Mesenchymal stem cell (in vitro differentiated cells and primary cell): ENCODE measurements around the gene LUZP1.

Experiments used
- DNase-seq: peaks from one replicate; pipeline ENCODE4 v3.0.0-alpha.2; 2013
- H2AFZ ChIP-seq: one replicate; pipeline ENCODE4 v1.6.1; 2013; ENCODE audit warnings: low read depth, mild to moderate bottlenecking, control low read depth, inconsistent platforms, low read length, moderate library complexity
- H2AK5ac ChIP-seq: 2 replicates; pipeline ENCODE4 v1.6.1; 2013; ENCODE audit warnings: low read length, moderate library complexity, mild to moderate bottlenecking, inconsistent platforms; ENCODE audit not compliant: severe bottlenecking
- H2BK120ac ChIP-seq: one replicate; pipeline ENCODE4 v1.6.1; 2013; ENCODE audit warnings: low read depth, mild to moderate bottlenecking, inconsistent platforms, low read length, moderate library complexity
- H2BK12ac ChIP-seq, 2 experiments: one replicate each; pipeline ENCODE4 v1.6.1; 2013; ENCODE audit warnings: inconsistent platforms in 2 of 2, low read length in 2 of 2, mild to moderate bottlenecking in 2 of 2, moderate library complexity in 2 of 2, control low read depth in 1 of 2
- H2BK15ac ChIP-seq: one replicate; pipeline ENCODE4 v1.6.1; 2013; ENCODE audit warnings: mild to moderate bottlenecking, low read depth, inconsistent platforms; ENCODE audit not compliant: poor library complexity, severe bottlenecking
- H2BK5ac ChIP-seq: 2 replicates; pipeline ENCODE4 v1.6.1; 2013; ENCODE audit warnings: low read depth, mild to moderate bottlenecking, low read length, control low read depth, inconsistent platforms; ENCODE audit not compliant: poor library complexity, severe bottlenecking
- H3K14ac ChIP-seq, 2 experiments: one replicate each; pipeline ENCODE4 v1.6.1; 2013; ENCODE audit warnings: inconsistent platforms in 2 of 2, low read length in 2 of 2, control low read depth in 1 of 2, mild to moderate bottlenecking in 1 of 2, moderate library complexity in 1 of 2
- H3K18ac ChIP-seq, 2 experiments: one replicate each; pipeline ENCODE4 v1.6.1; 2013; ENCODE audit warnings: inconsistent platforms in 2 of 2, low read length in 2 of 2, control low read depth in 1 of 2, low read depth in 1 of 2, mild to moderate bottlenecking in 1 of 2
- H3K23ac ChIP-seq, 2 experiments: one replicate each; pipeline ENCODE4 v1.6.1; 2013; ENCODE audit warnings: inconsistent platforms in 2 of 2, low read length in 2 of 2, mild to moderate bottlenecking in 2 of 2, moderate library complexity in 2 of 2, control low read depth in 1 of 2
- H3K27ac ChIP-seq: 2 replicates; pipeline ENCODE4 v1.5.1; 2013; ENCODE audit warnings: mild to moderate bottlenecking, moderate library complexity, low read length, control low read depth, inconsistent platforms; ENCODE audit not compliant: poor library complexity, severe bottlenecking
- H3K27me3 ChIP-seq, 2 experiments: 2 replicates each; pipeline versions ENCODE4 v1.6.1 to v1.7.0; 2013; ENCODE audit warnings: low read length in 2 of 2, mild to moderate bottlenecking in 2 of 2, moderate library complexity in 2 of 2, control low read depth in 1 of 2, inconsistent platforms in 1 of 2; ENCODE audit not compliant: control insufficient read depth in 1 of 2, insufficient read depth in 1 of 2
- H3K36me3 ChIP-seq, 2 experiments: 2 replicates each; pipeline versions ENCODE4 v1.6.1 to v1.7.0; 2013; ENCODE audit warnings: low read length in 2 of 2, control low read depth in 1 of 2, inconsistent platforms in 1 of 2, low read depth in 1 of 2, mild to moderate bottlenecking in 1 of 2; ENCODE audit not compliant: insufficient read depth in 2 of 2, control insufficient read depth in 1 of 2
- H3K4ac ChIP-seq, 2 experiments: one replicate each; pipeline ENCODE4 v1.6.1; 2013; ENCODE audit warnings: inconsistent platforms in 2 of 2, low read length in 2 of 2, mild to moderate bottlenecking in 2 of 2, moderate library complexity in 2 of 2, control low read depth in 1 of 2, low read depth in 1 of 2
- H3K4me1 ChIP-seq: 2 replicates; pipeline ENCODE4 v1.6.1; 2013; ENCODE audit warnings: low read depth, low read length, control low read depth; ENCODE audit not compliant: control insufficient read depth, insufficient read depth
- H3K4me2 ChIP-seq: 2 replicates; pipeline ENCODE4 v1.6.1; 2013; ENCODE audit warnings: low read length, mild to moderate bottlenecking, inconsistent platforms; ENCODE audit not compliant: poor library complexity, severe bottlenecking
- H3K4me3 ChIP-seq, 2 experiments: 2 replicates each; pipeline versions ENCODE4 v1.5.1 to v1.7.0; 2013; ENCODE audit warnings: low read length in 2 of 2, mild to moderate bottlenecking in 2 of 2, control low read depth in 1 of 2, low read depth in 1 of 2; ENCODE audit not compliant: insufficient read depth in 1 of 2
- H3K79me1 ChIP-seq: replicated peaks from 2 replicates; pipeline ENCODE4 v1.6.1; 2013; ENCODE audit warnings: mild to moderate bottlenecking, control low read depth, low read length, inconsistent platforms; ENCODE audit not compliant: poor library complexity, severe bottlenecking
- H3K9ac ChIP-seq: 2 replicates; pipeline ENCODE4 v1.7.0; 2013; ENCODE audit warnings: mild to moderate bottlenecking, low read length, moderate library complexity
- H3K9me3 ChIP-seq: 2 replicates; pipeline ENCODE4 v1.7.0; 2013; ENCODE audit warnings: mild to moderate bottlenecking, low read length; ENCODE audit not compliant: control insufficient read depth
- H4K8ac ChIP-seq: one replicate; pipeline ENCODE4 v1.6.1; 2013; ENCODE audit warnings: inconsistent platforms, mild to moderate bottlenecking, low read length, moderate library complexity
- H4K91ac ChIP-seq: one replicate; pipeline ENCODE4 v1.6.1; 2013; ENCODE audit warnings: mild to moderate bottlenecking, low read length, inconsistent platforms
- WGBS: methylation state at CpG from one replicate; pipeline ENCODE4 v1.1.7; 2013; ENCODE audit warnings: mixed read lengths; 5-methylcytosine and 5-hydroxymethylcytosine counted together

The LUZP1 gene

DNA sequence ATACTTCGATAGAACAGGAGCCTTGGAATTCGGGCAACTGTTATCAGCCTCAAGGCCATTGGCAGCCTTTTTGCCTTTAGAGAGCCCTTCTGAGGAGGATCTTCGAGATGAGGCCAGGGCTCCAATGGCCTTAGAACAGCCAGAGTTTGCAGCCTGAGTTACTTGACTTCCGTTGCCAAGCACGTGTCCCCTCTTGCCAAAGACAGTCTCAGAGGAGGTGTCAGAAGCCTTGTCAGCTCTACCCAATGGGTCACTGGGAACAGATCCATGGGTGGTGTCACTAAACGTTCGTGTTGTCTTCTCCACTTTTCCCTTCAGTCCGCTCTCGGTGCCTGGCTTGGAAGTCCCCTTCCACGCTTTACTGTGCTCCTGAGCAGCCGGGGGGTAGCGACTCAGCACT lies 76.2 kb downstream of the LUZP1 start:
- 89% methylated on average over 12 of the region's 12 CpGs for WGBS
- Histone ChIP-seq H2AFZ (no peak overlapping the region), H3K36me3 (peaks cover 53 to 66% of the 10 kb centered on the region in 2 experiments), H3K9ac (no peak overlapping the region), H3K4ac (no peak overlapping the region), H3K4me1 (no peaks in the 10 kb centered on the region), H2AK5ac (no peak overlapping the region), H4K8ac (no peak overlapping the region), H3K14ac (no peak overlapping the region), H3K27ac (no peak overlapping the region), H3K27me3 (no peaks in the 10 kb centered on the region), H3K4me3 (no peak overlapping the region), H4K91ac (no peak overlapping the region), H3K4me2 (no peak overlapping the region), H2BK120ac (no peak overlapping the region), H3K18ac (no peak overlapping the region), H2BK12ac (no peak overlapping the region), H3K9me3 (no peaks in the 10 kb centered on the region), H2BK5ac (no peak overlapping the region), H3K79me1 (peaks cover 46% of the 10 kb centered on the region), H2BK15ac (no peak overlapping the region), H3K23ac (no peak overlapping the region)
- DNase-seq: no peak

DNA sequence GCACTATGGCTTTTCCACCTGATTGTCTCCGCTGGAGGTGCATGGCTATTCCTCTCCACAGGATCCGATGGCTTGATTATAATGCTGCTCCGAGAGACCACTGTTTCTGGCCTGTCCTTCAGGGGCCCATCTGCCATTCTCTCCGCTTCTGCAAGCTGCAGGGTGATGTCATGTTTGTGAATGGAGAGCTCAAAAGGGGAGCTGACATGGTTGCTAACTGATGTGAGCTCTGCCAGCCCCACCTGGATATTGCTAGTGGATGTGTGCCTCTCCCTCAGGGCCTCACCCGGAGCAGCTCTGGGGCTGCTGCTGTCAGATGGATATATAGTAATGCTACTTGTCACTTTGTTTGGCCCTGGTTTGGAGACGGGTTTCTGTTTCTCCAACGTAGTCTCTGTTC lies 77.1 kb downstream of the LUZP1 start:
- H3K4me2 ChIP-seq: no peak overlapping the region
- H2BK120ac ChIP-seq: no peak overlapping the region
- H4K91ac ChIP-seq: no peak overlapping the region
- no peak for DNase-seq
- no peak overlapping the region for H3K4ac ChIP-seq
- no peak overlapping the region for H2AK5ac ChIP-seq
- no peak overlapping the region for H3K23ac ChIP-seq
- no peak overlapping the region for H3K18ac ChIP-seq
- H3K4me1 ChIP-seq: no peaks in the 10 kb centered on the region
- no peaks in the 10 kb centered on the region for H3K27me3 ChIP-seq
- no peak overlapping the region for H4K8ac ChIP-seq
- 95% methylated on average over 7 of the region's 7 CpGs for WGBS
- H3K27ac ChIP-seq: no peak overlapping the region
- H2BK15ac ChIP-seq: no peak overlapping the region
- peaks cover 56 to 75% of the 10 kb centered on the region in 2 experiments for H3K36me3 ChIP-seq
- H3K14ac ChIP-seq: no peak overlapping the region
- no peak overlapping the region for H3K9ac ChIP-seq
- peaks cover 46% of the 10 kb centered on the region for H3K79me1 ChIP-seq
- H2AFZ ChIP-seq: no peak overlapping the region
- H2BK12ac ChIP-seq: no peak overlapping the region
- no peak overlapping the region for H3K4me3 ChIP-seq
- no peak overlapping the region for H2BK5ac ChIP-seq
- H3K9me3 ChIP-seq: no peaks in the 10 kb centered on the region

DNA sequence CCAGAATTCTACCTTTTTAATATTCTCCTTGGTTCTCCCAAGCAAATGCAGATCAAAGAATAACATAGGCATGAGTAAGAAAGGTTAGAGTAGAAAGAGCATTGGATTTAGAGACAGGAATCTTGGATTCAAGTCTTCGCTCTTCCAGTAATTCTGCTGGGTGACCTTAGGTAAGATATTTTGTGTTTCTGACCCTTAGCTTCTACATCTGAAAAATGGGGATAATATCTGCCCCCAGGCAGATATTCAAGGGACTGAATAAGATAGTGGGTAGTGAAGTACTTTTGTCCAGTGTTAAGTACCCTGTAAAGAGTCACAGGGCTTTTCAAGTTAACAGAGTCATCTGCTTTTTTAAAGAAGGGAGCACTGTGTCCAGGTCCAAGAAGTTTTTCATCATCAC lies 78.6 kb downstream of the LUZP1 start:
- 98% methylated on average over 1 of the region's 1 CpG for WGBS
- no peak overlapping the region for H3K18ac ChIP-seq
- no peak overlapping the region for H2BK12ac ChIP-seq
- no peak overlapping the region for H3K9ac ChIP-seq
- H3K27me3 ChIP-seq: no peaks in the 10 kb centered on the region
- H2BK5ac ChIP-seq: no peak overlapping the region
- no peak overlapping the region for H3K4me2 ChIP-seq
- H3K9me3 ChIP-seq: no peaks in the 10 kb centered on the region
- H3K79me1 ChIP-seq: peaks cover 51% of the 10 kb centered on the region
- no peak overlapping the region for H4K91ac ChIP-seq
- H2AFZ ChIP-seq: no peak overlapping the region
- no peak overlapping the region for H3K23ac ChIP-seq
- H2BK15ac ChIP-seq: no peak overlapping the region
- H3K4me1 ChIP-seq: no peaks in the 10 kb centered on the region
- H2AK5ac ChIP-seq: no peak overlapping the region
- H3K4me3 ChIP-seq: no peak overlapping the region
- H3K27ac ChIP-seq: no peak overlapping the region
- H2BK120ac ChIP-seq: no peak overlapping the region
- no peak for DNase-seq
- H3K4ac ChIP-seq: no peak overlapping the region
- peaks cover 68 to 90% of the 10 kb centered on the region in 2 experiments for H3K36me3 ChIP-seq
- H3K14ac ChIP-seq: no peak overlapping the region
- no peak overlapping the region for H4K8ac ChIP-seq

DNA sequence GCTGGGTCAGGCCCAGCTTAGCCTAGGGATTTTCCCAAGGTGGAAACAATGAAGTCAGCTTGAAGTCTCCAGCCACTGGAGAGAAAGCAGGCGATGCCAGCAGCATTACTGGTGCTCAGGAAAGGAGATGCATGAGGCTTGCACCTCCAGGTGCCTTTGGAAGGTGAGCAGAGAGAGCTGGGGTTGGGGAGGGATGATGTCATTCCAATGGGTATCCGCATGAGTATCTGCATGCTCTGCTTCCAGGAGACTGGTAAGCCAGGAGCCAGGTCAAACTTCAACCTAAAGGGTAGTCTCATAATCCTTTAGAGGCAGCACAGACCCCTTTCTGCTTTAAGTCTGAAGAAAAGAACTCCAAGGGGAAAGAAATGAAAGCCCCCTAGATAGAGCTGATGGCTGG lies 80.6 kb downstream of the LUZP1 start:
- Histone ChIP-seq H3K27me3 (no peaks in the 10 kb centered on the region), H3K14ac (no peak overlapping the region), H3K4me2 (no peak overlapping the region), H2BK12ac (no peak overlapping the region), H3K79me1 (peaks cover 50% of the 10 kb centered on the region), H3K4ac (no peak overlapping the region), H3K27ac (no peak overlapping the region), H3K36me3 (peaks cover 72 to 95% of the 10 kb centered on the region in 2 experiments), H2BK5ac (no peak overlapping the region), H4K91ac (no peak overlapping the region), H3K9ac (no peak overlapping the region), H3K23ac (no peak overlapping the region), H3K9me3 (no peaks in the 10 kb centered on the region), H2BK15ac (no peak overlapping the region), H2BK120ac (no peak overlapping the region), H3K4me3 (no peak overlapping the region), H3K18ac (no peak overlapping the region), H3K4me1 (no peaks in the 10 kb centered on the region), H4K8ac (no peak overlapping the region), H2AK5ac (no peak overlapping the region), H2AFZ (no peak overlapping the region)
- WGBS: 100% methylated on average over 2 of the region's 2 CpGs
- no peak for DNase-seq
